Hair follicular keratinocyte (primary cell): ENCODE results near the gene KLK14. TPM values are rescaled to one million over a fixed set of nuclear protein-coding genes. Genes with fewer than 3 reads are reported as not detected.

ENCODE experiments used
- total RNA-seq: library from RNA; depleted of rRNA; stranded (reverse); fragments of >200 nt; gene quantifications from 2 replicates; pipeline ENCODE4 v1.2.3, GENCODE V29; 2015

Gene KLK14
- total RNA-seq, result 0.23 TPM in 1 of 2 replicates, not detected in the other

GRCh38 chr19:51082611-51083010 is at the start of gene KLK14:
Gene KLK14 (minus strand): TSS chr19:51082887. CDS start chr19:51082614, 273 bp downstream.

GRCh38 chr19:51124729-51125128 is 42.0 kb upstream of the KLK14 start, which contains the start of gene SIGLEC9:
Gene SIGLEC9 (plus strand): TSS chr19:51124906. CDS start chr19:51124975, 69 bp downstream.

GRCh38 chr19:51108066-51108804 is 25.5 kb upstream of the KLK14 start, which contains the start of gene CTU1:
Gene CTU1 (minus strand): TSS chr19:51108409. CDS start chr19:51104569, 3,840 bp downstream.

GRCh38 chr19:51064534-51065220 is 18.0 kb downstream of the KLK14 start, which contains the start of gene KLK13:
Gene KLK13 (minus strand): TSS chr19:51065092. CDS start chr19:51065067, 25 bp downstream.

GRCh38 chr19:51034704-51035103 is 48.0 kb downstream of the KLK14 start, which contains the start of gene KLK12:
Gene KLK12 (minus strand): TSS chr19:51035002. CDS start chr19:51034621, 381 bp downstream.

Other genes with a start within 250 kb of the KLK14 start
- not detected in 2 replicates for gene KLK15, start 249.3 kb downstream of the KLK14 start, total RNA-seq
- not detected in 2 replicates for gene KLK3, start 228.0 kb downstream of the KLK14 start, total RNA-seq
- gene KLK2, start 209.4 kb downstream of the KLK14 start, total RNA-seq, result not detected in 2 replicates
- gene KLK4, start 171.5 kb downstream of the KLK14 start, total RNA-seq, result not detected in 2 replicates
- 97.7 and 185 TPM in 2 replicates for gene KLK5, start 129.8 kb downstream of the KLK14 start, total RNA-seq
- 0.11 and 1.6 TPM in 2 replicates for gene KLK6, start 113.3 kb downstream of the KLK14 start, total RNA-seq
- 2.9 and 3.5 TPM in 2 replicates for gene KLK7, start 99.0 kb downstream of the KLK14 start, total RNA-seq
- 53.8 and 72.6 TPM in 2 replicates for gene KLK8, start 81.3 kb downstream of the KLK14 start, total RNA-seq
- gene KLK10, start 63.2 kb downstream of the KLK14 start, total RNA-seq, result 10.3 and 11.7 TPM in 2 replicates
- gene KLK11, start 56.3 kb downstream of the KLK14 start, total RNA-seq, result 1.0 and 1.7 TPM in 2 replicates
- 0.23 TPM in 1 of 2 replicates, not detected in the other for gene KLK12, start 47.9 kb downstream of the KLK14 start, total RNA-seq
- 0.94 TPM in 1 of 2 replicates, not detected in the other for gene KLK13, start 17.8 kb downstream of the KLK14 start, total RNA-seq
- 23.4 and 24.4 TPM in 2 replicates for gene CTU1, start 25.5 kb upstream of the KLK14 start, total RNA-seq
- gene SIGLEC9, start 42.0 kb upstream of the KLK14 start, total RNA-seq, result not detected in 2 replicates
- not detected in 2 replicates for gene SIGLEC7, start 59.4 kb upstream of the KLK14 start, total RNA-seq
- gene CD33, start 142.2 kb upstream of the KLK14 start, total RNA-seq, result not detected in 2 replicates
- not detected in 2 replicates for gene SIGLECL1, start 168.2 kb upstream of the KLK14 start, total RNA-seq
- gene IGLON5, start 228.8 kb upstream of the KLK14 start, total RNA-seq, result not detected in 2 replicates